H1 (cell line): Measurements from ENCODE around the gene PTPN9. TPM values are rescaled to one million over a fixed set of nuclear protein-coding genes. Genes with fewer than 3 reads are reported as not detected.

Experiments
- CHD2 ChIP-seq: IDR thresholded peaks from 2 replicates; pipeline ENCODE4 v1.6.1; 2012; ENCODE audit warnings: low read length, improper control_type of control experiment
- CTBP2 ChIP-seq: IDR thresholded peaks from 2 replicates; pipeline ENCODE4 v1.7.0; 2011; ENCODE audit warnings: borderline replicate concordance, mild to moderate bottlenecking, moderate library complexity, mixed read lengths, low read length; ENCODE audit not compliant: insufficient read depth, insufficient read length
- KDM4A ChIP-seq: IDR thresholded peaks from one replicate; pipeline ENCODE4 v1.7.1; 2012; ENCODE audit warnings: low read depth, mild to moderate bottlenecking, moderate library complexity, low read length, inconsistent platforms; ENCODE audit not compliant: severe bottlenecking
- POLR2A ChIP-seq, 2 experiments: IDR thresholded peaks; 1 replicate in 1 of 2; 2 replicates in 1 of 2; pipeline ENCODE4 v1.6.1; 2011; ENCODE audit warnings: low read depth in 2 of 2, low read length in 2 of 2, mild to moderate bottlenecking in 2 of 2; ENCODE audit errors: control extremely low read depth in 1 of 2
- SAP30 ChIP-seq: fragments of 300-600 bp; sonication (generic); IDR thresholded peaks from 2 replicates; pipeline ENCODE4 v1.7.1; 2012; ENCODE audit warnings: low read length, moderate library complexity, mild to moderate bottlenecking, inconsistent platforms; ENCODE audit not compliant: insufficient read depth, insufficient replicate concordance
- SP4 ChIP-seq: IDR thresholded peaks from 2 replicates; pipeline ENCODE4 v1.6.1; 2012; ENCODE audit warnings: low read length, inconsistent platforms
- TAF1 ChIP-seq: IDR thresholded peaks from 2 replicates; pipeline ENCODE4 v1.6.1; 2011; ENCODE audit warnings: mild to moderate bottlenecking, low read depth, low read length
- TCF12 ChIP-seq: IDR thresholded peaks from 2 replicates; pipeline ENCODE4 v1.6.1; 2011; ENCODE audit warnings: low read depth, mild to moderate bottlenecking, low read length
- polyA plus RNA-seq, 7 experiments: library from polyadenylated mRNA; depleted of rRNA in 3 of 7; stranded (reverse) in 5 of 7; unstranded in 2 of 7; fragments of >200 nt in 5 of 7; fragments of 200-250 nt in 2 of 7; gene quantifications; 1 replicate in 5 of 7; 2 replicates in 1 of 7; 4 replicates in 1 of 7; pipeline versions ENCODE4 v1.2.1 to v1.2.3, GENCODE V29; 2011 to 2013; ENCODE audit warnings: missing spikeins in 2 of 7, mixed read lengths in 2 of 7
- total RNA-seq: library from RNA; stranded (reverse); fragmentation: NEBNext Ultra II Directional; extraction: Animal tissue kit (Norgen Biotek cat#: 25700); gene quantifications from 2 replicates; pipeline ENCODE4 v1.2.1, GENCODE V29; 2021
- TF ChIP-seq, protein P1 (sequence below): fragments of 300-600 bp; sonication (generic); IDR thresholded peaks from 2 replicates; pipeline ENCODE4 v1.7.1; 2012; ENCODE audit warnings: low read length, moderate library complexity, mild to moderate bottlenecking, inconsistent platforms; ENCODE audit not compliant: insufficient replicate concordance
- TF ChIP-seq, protein P2 (sequence below): IDR thresholded peaks from 2 replicates; pipeline ENCODE4 v1.6.1; 2012; ENCODE audit warnings: inconsistent platforms

PTPN9 gene
- total and polyA plus RNA-seq, 2 of the 8 experiments (the other 6 are each of a cell fraction or from before 2014, with no cell fraction given) = 46.6 to 57.4 TPM

DNA sequence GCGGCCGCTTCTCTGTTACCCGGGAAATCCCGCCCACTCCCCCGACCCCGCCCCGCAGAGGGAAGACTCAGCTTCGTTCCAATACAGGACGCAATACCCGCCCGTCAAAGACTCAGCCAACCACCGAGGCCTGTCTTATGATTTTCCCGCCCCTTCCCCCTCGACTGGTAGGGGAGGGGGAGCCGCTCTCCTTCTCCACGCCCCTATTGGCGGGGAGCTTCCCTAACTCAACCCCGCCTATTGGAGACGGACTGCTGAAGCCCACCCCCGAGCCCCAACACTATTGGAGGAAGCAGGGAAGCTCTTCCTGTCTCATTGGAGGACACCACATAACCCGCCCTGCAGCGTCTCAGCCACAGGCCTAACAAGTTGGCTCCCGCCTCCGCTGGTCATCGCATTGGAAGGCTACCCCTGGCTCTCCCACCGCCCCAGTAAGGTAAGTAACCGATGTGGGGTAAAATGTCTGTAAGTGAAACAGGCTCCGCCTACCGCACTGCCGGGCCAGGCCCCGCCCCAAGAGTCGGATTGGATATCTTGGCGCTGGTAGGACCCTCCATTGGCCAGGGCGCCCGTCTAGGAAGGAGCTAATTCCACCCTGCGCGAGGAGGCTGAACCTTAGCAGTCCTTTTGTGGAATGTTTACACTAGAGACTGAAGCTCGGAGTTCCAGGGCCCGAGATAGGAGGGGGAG lies 127.3 kb downstream of the PTPN9 start, which contains the start of gene SIN3A (continued):
- TF ChIP-seq, protein P1, sequence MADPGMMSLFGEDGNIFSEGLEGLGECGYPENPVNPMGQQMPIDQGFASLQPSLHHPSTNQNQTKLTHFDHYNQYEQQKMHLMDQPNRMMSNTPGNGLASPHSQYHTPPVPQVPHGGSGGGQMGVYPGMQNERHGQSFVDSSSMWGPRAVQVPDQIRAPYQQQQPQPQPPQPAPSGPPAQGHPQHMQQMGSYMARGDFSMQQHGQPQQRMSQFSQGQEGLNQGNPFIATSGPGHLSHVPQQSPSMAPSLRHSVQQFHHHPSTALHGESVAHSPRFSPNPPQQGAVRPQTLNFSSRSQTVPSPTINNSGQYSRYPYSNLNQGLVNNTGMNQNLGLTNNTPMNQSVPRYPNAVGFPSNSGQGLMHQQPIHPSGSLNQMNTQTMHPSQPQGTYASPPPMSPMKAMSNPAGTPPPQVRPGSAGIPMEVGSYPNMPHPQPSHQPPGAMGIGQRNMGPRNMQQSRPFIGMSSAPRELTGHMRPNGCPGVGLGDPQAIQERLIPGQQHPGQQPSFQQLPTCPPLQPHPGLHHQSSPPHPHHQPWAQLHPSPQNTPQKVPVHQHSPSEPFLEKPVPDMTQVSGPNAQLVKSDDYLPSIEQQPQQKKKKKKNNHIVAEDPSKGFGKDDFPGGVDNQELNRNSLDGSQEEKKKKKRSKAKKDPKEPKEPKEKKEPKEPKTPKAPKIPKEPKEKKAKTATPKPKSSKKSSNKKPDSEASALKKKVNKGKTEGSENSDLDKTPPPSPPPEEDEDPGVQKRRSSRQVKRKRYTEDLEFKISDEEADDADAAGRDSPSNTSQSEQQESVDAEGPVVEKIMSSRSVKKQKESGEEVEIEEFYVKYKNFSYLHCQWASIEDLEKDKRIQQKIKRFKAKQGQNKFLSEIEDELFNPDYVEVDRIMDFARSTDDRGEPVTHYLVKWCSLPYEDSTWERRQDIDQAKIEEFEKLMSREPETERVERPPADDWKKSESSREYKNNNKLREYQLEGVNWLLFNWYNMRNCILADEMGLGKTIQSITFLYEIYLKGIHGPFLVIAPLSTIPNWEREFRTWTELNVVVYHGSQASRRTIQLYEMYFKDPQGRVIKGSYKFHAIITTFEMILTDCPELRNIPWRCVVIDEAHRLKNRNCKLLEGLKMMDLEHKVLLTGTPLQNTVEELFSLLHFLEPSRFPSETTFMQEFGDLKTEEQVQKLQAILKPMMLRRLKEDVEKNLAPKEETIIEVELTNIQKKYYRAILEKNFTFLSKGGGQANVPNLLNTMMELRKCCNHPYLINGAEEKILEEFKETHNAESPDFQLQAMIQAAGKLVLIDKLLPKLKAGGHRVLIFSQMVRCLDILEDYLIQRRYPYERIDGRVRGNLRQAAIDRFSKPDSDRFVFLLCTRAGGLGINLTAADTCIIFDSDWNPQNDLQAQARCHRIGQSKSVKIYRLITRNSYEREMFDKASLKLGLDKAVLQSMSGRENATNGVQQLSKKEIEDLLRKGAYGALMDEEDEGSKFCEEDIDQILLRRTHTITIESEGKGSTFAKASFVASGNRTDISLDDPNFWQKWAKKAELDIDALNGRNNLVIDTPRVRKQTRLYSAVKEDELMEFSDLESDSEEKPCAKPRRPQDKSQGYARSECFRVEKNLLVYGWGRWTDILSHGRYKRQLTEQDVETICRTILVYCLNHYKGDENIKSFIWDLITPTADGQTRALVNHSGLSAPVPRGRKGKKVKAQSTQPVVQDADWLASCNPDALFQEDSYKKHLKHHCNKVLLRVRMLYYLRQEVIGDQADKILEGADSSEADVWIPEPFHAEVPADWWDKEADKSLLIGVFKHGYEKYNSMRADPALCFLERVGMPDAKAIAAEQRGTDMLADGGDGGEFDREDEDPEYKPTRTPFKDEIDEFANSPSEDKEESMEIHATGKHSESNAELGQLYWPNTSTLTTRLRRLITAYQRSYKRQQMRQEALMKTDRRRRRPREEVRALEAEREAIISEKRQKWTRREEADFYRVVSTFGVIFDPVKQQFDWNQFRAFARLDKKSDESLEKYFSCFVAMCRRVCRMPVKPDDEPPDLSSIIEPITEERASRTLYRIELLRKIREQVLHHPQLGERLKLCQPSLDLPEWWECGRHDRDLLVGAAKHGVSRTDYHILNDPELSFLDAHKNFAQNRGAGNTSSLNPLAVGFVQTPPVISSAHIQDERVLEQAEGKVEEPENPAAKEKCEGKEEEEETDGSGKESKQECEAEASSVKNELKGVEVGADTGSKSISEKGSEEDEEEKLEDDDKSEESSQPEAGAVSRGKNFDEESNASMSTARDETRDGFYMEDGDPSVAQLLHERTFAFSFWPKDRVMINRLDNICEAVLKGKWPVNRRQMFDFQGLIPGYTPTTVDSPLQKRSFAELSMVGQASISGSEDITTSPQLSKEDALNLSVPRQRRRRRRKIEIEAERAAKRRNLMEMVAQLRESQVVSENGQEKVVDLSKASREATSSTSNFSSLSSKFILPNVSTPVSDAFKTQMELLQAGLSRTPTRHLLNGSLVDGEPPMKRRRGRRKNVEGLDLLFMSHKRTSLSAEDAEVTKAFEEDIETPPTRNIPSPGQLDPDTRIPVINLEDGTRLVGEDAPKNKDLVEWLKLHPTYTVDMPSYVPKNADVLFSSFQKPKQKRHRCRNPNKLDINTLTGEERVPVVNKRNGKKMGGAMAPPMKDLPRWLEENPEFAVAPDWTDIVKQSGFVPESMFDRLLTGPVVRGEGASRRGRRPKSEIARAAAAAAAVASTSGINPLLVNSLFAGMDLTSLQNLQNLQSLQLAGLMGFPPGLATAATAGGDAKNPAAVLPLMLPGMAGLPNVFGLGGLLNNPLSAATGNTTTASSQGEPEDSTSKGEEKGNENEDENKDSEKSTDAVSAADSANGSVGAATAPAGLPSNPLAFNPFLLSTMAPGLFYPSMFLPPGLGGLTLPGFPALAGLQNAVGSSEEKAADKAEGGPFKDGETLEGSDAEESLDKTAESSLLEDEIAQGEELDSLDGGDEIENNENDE = no peak
- TF ChIP-seq CHD2 (peak; percentile 88), TAF1 (peak; percentile 72), POLR2A (IDR thresholded peaks at IDR 0.05; ENCODE audit: control extremely low read depth in 1 of 2, low read depth in 2 of 2, low read length in 2 of 2) (peak in 1 of 2 experiments; percentile 39; a peak in 2 of 3 replicates), TCF12 (no peak), KDM4A (no peak), SAP30 (no peak), CTBP2 (no peak), SP4 (peak; percentile 54)
- TF ChIP-seq, protein P2, sequence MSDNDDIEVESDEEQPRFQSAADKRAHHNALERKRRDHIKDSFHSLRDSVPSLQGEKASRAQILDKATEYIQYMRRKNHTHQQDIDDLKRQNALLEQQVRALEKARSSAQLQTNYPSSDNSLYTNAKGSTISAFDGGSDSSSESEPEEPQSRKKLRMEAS = no peak
